K562 (cell line): Measurements from ENCODE around the gene BPHL. TPM values are rescaled to one million over a fixed set of nuclear protein-coding genes. Genes with fewer than 3 reads are reported as not detected.

Experiments
- ARID1B ChIP-seq: fragments of 450-650 bp; IDR thresholded peaks from 2 replicates; pipeline ENCODE4 v1.6.1; 2016; ENCODE audit warnings: antibody characterized with exemption, mild to moderate bottlenecking, inconsistent platforms
- BRD9 ChIP-seq: fragments of 450-650 bp; IDR thresholded peaks from 2 replicates; pipeline ENCODE4 v1.6.1; 2018; ENCODE audit warnings: low read depth; ENCODE audit not compliant: partially characterized antibody
- EP300 ChIP-seq: IDR thresholded peaks from 2 replicates; pipeline ENCODE4 v1.6.1; 2012; ENCODE audit warnings: low read length, improper control_type of control experiment
- GATAD2B ChIP-seq: fragments of 450-650 bp; IDR thresholded peaks from 2 replicates; pipeline ENCODE4 v1.6.1; 2017; ENCODE audit warnings: mild to moderate bottlenecking, borderline replicate concordance
- KDM1A ChIP-seq, 2 experiments: fragments of 450-650 bp; IDR thresholded peaks; 2 replicates each; pipeline ENCODE4 v1.6.1; 2016; ENCODE audit warnings: mild to moderate bottlenecking in 2 of 2
- NR2C1 ChIP-seq, 2 experiments: fragments of 450-650 bp; IDR thresholded peaks; 2 replicates each; pipeline ENCODE4 v1.6.1; 2017; ENCODE audit warnings: mild to moderate bottlenecking in 2 of 2, antibody characterized with exemption in 1 of 2, inconsistent platforms in 1 of 2, missing compliant biosample characterization in 1 of 2, missing genetic modification characterization in 1 of 2
- PHF8 ChIP-seq: fragments of 200-600 bp; sonication (generic); IDR thresholded peaks from 2 replicates; pipeline ENCODE4 v1.6.1; 2012; ENCODE audit warnings: mixed run types, mild to moderate bottlenecking, inconsistent platforms, low read length, moderate library complexity, borderline replicate concordance
- PHTF2 ChIP-seq: fragments of 250-450 bp; sonication (Bioruptor Pico); IDR thresholded peaks from 2 replicates; pipeline ENCODE4 v1.5.0; 2021; ENCODE audit warnings: mild to moderate bottlenecking
- RCOR1 ChIP-seq, 2 experiments: IDR thresholded peaks; 2 replicates each; pipeline ENCODE4 v1.6.1; 2012; ENCODE audit warnings: low read depth in 2 of 2, low read length in 2 of 2, borderline replicate concordance in 1 of 2, improper control_type of control experiment in 1 of 2
- ZNF175 ChIP-seq: fragments of 200-800 bp; sonication (Bioruptor generic); IDR thresholded peaks from 2 replicates; pipeline ENCODE4 v1.6.1; 2016; ENCODE audit warnings: low read depth, mild to moderate bottlenecking, missing genetic modification characterization, missing compliant biosample characterization
- ZNF263 ChIP-seq: sonication (generic); formaldehyde crosslinking; IDR thresholded peaks from 2 replicates; pipeline ENCODE4 v1.8.0; 2022; ENCODE audit warnings: mild to moderate bottlenecking, missing genetic modification reagents, borderline replicate concordance
- ZNF696 ChIP-seq: fragments of 250-450 bp; sonication (Bioruptor Pico); conservative IDR thresholded peaks from 2 replicates; pipeline ENCODE4 v1.4.0; 2020; ENCODE audit warnings: mild to moderate bottlenecking, moderate library complexity
- polyA plus RNA-seq, 8 experiments: library from polyadenylated mRNA; depleted of rRNA in 4 of 8; stranded (reverse) in 5 of 8; unstranded in 3 of 8; fragments of >200 nt; fragmentation: Nextera tagmentation in 2 of 8; fragmentation: Illumina TruSeq in 1 of 8; extraction: Ambion mirVana in 2 of 8; extraction: Trizol in 1 of 8; gene quantifications; 2 replicates each; pipeline versions ENCODE4 v1.2.1 to v1.2.3, GENCODE V29; 2011 to 2014; ENCODE audit warnings: inconsistent platforms in 1 of 8, missing spikeins in 1 of 8
- total RNA-seq, 7 experiments: library from RNA; depleted of rRNA in 6 of 7; stranded (reverse); fragments of >200 nt in 6 of 7; fragmentation: Illumina TruSeq in 2 of 7; extraction: Trizol in 2 of 7; gene quantifications; 2 replicates each; pipeline versions ENCODE4 v1.2.1 to v1.2.3, GENCODE V29; 2011 to 2021; ENCODE audit warnings: low replicate concordance in 1 of 7
- TF ChIP-seq, protein P1 (sequence below), 2 experiments: IDR thresholded peaks in 1 of 2; conservative IDR thresholded peaks in 1 of 2; 2 replicates each; pipeline ENCODE4 v1.6.1; 2016; ENCODE audit warnings: low read depth in 2 of 2, mild to moderate bottlenecking in 1 of 2, missing compliant biosample characterization in 1 of 2, missing genetic modification characterization in 1 of 2, moderate library complexity in 1 of 2
- TF ChIP-seq, protein P2 (sequence below), 3 experiments: IDR thresholded peaks in 2 of 3; conservative IDR thresholded peaks in 1 of 3; 2 replicates each; pipeline ENCODE4 v1.5.1; 2011 to 2012; ENCODE audit warnings: low read length in 3 of 3, mild to moderate bottlenecking in 3 of 3, control low read depth in 2 of 3, improper control_type of control experiment in 1 of 3, inconsistent platforms in 1 of 3, low read depth in 1 of 3, mixed read lengths in 1 of 3, moderate library complexity in 1 of 3; ENCODE audit not compliant: insufficient read depth in 2 of 3
- TF ChIP-seq, protein P3 (sequence below): sonication (generic); formaldehyde crosslinking; IDR thresholded peaks from 2 replicates; pipeline ENCODE4 v1.5.0; 2020; ENCODE audit warnings: missing genetic modification reagents
- TF ChIP-seq, protein P4 (sequence below): fragments of 450-650 bp; IDR thresholded peaks from 2 replicates; pipeline ENCODE4 v1.6.1; 2018; ENCODE audit not compliant: partially characterized antibody

Gene BPHL
- total and polyA plus RNA-seq, 9 of the 15 experiments (the other 6 are each of a cell fraction or from before 2014, with no cell fraction given): 3.5 to 17.4 (median 8.2) TPM

DNA sequence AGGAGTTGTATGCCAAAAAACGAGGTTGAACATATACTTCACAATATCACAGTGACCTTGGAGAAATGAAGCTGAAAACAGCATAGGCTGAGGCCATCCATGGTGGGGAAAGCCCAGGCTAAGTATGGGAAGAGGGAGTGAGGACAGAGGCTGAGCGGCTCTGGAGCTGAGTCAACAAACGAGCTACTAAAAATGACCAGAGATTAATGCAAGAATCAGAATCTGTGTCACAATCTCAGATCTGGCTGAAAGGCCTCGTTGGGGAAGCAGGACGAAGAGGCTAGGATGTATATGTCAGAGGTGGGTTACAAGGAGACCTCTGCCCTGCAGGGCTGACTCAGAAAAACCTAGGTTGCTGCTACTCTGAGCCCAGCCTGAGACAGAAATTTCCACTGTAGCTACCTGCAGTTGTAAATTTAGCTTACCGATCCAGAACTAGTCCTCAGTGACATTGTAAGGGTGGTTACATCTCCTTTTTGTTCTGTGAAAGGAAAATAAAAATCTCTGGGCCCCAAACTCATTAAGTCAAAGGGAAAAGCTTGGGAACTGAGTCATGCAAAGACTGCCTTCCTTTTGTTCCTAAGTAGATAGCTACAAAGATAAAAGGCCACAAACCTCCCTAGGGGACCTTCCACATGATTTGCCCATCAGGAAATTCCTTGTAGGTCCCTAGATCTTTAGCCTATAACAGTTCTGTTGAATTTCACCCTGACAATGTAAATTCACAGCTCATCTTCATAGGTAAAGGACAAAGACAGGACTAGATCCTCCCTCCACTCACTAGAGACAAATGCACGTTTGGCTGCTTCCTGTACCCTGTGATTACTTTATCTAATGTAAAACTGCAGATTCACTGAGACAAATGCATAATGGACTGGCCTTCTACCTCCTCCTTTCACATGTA is 47.4 kb downstream of the BPHL start (continued):
- TF ChIP-seq NR2C1 (IDR thresholded peaks at IDR 0.05) (no peak; the same call in 1 of the 2 replicates), NR2C1 (tag; IDR thresholded peaks at IDR 0.05) (no peak; the same call in 1 of the 2 replicates), ZNF175 (CRISPR knock-in tag) (peak; percentile 57; the same call in 1 of the 2 replicates), PHF8 (peak; percentile 21; the same call in 1 of the 2 replicates), PHTF2 (CRISPR knock-in tag) (no peak), ARID1B (peak; percentile 76), GATAD2B (no peak), RCOR1 (IDR thresholded peaks at IDR 0.05; ENCODE audit: borderline replicate concordance in 1 of 2, low read depth in 2 of 2, low read length in 2 of 2) (peak in 1 of 2 experiments; percentile 64; a peak in 2 of 4 replicates), ZNF263 (CRISPR knock-in tag) (no peak), KDM1A (IDR thresholded peaks at IDR 0.05) (0 out of 4 replicates have a peak, but pooled peaks of 1 of the 2 experiments have one; percentile 15), ZNF696 (CRISPR knock-in tag) (no peak), BRD9 (no peak), EP300 (peak; percentile 61; the same call in 1 of the 2 replicates)
- TF ChIP-seq, protein P1, sequence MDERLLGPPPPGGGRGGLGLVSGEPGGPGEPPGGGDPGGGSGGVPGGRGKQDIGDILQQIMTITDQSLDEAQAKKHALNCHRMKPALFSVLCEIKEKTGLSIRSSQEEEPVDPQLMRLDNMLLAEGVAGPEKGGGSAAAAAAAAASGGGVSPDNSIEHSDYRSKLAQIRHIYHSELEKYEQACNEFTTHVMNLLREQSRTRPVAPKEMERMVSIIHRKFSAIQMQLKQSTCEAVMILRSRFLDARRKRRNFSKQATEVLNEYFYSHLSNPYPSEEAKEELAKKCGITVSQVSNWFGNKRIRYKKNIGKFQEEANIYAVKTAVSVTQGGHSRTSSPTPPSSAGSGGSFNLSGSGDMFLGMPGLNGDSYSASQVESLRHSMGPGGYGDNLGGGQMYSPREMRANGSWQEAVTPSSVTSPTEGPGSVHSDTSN (CRISPR knock-in tag; IDR thresholded peaks at IDR 0.05; ENCODE audit: low read depth): no peak
- TF ChIP-seq, protein P1 (tag; conservative IDR thresholded peaks at IDR 0.05; ENCODE audit: low read depth): no peak
- TF ChIP-seq, protein P2, sequence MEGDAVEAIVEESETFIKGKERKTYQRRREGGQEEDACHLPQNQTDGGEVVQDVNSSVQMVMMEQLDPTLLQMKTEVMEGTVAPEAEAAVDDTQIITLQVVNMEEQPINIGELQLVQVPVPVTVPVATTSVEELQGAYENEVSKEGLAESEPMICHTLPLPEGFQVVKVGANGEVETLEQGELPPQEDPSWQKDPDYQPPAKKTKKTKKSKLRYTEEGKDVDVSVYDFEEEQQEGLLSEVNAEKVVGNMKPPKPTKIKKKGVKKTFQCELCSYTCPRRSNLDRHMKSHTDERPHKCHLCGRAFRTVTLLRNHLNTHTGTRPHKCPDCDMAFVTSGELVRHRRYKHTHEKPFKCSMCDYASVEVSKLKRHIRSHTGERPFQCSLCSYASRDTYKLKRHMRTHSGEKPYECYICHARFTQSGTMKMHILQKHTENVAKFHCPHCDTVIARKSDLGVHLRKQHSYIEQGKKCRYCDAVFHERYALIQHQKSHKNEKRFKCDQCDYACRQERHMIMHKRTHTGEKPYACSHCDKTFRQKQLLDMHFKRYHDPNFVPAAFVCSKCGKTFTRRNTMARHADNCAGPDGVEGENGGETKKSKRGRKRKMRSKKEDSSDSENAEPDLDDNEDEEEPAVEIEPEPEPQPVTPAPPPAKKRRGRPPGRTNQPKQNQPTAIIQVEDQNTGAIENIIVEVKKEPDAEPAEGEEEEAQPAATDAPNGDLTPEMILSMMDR (IDR thresholded peaks at IDR 0.05 in 2 of 3, conservative IDR thresholded peaks at IDR 0.05 in 1 of 3; ENCODE audit: insufficient read depth in 2 of 3, low read depth in 1 of 3, low read length in 3 of 3): no peak
- TF ChIP-seq, protein P3, sequence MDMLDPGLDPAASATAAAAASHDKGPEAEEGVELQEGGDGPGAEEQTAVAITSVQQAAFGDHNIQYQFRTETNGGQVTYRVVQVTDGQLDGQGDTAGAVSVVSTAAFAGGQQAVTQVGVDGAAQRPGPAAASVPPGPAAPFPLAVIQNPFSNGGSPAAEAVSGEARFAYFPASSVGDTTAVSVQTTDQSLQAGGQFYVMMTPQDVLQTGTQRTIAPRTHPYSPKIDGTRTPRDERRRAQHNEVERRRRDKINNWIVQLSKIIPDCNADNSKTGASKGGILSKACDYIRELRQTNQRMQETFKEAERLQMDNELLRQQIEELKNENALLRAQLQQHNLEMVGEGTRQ (CRISPR knock-in tag): no peak
- TF ChIP-seq, protein P4, sequence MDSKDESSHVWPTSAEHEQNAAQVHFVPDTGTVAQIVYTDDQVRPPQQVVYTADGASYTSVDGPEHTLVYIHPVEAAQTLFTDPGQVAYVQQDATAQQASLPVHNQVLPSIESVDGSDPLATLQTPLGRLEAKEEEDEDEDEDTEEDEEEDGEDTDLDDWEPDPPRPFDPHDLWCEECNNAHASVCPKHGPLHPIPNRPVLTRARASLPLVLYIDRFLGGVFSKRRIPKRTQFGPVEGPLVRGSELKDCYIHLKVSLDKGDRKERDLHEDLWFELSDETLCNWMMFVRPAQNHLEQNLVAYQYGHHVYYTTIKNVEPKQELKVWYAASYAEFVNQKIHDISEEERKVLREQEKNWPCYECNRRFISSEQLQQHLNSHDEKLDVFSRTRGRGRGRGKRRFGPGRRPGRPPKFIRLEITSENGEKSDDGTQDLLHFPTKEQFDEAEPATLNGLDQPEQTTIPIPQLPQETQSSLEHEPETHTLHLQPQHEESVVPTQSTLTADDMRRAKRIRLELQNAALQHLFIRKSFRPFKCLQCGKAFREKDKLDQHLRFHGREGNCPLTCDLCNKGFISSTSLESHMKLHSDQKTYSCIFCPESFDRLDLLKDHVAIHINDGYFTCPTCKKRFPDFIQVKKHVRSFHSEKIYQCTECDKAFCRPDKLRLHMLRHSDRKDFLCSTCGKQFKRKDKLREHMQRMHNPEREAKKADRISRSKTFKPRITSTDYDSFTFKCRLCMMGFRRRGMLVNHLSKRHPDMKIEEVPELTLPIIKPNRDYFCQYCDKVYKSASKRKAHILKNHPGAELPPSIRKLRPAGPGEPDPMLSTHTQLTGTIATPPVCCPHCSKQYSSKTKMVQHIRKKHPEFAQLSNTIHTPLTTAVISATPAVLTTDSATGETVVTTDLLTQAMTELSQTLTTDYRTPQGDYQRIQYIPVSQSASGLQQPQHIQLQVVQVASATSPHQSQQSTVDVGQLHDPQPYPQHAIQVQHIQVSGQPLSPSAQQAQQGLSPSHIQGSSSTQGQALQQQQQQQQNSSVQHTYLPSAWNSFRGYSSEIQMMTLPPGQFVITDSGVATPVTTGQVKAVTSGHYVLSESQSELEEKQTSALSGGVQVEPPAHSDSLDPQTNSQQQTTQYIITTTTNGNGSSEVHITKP: peak; percentile 65
